ENCODE data around the gene PPARGC1A.

DNA sequence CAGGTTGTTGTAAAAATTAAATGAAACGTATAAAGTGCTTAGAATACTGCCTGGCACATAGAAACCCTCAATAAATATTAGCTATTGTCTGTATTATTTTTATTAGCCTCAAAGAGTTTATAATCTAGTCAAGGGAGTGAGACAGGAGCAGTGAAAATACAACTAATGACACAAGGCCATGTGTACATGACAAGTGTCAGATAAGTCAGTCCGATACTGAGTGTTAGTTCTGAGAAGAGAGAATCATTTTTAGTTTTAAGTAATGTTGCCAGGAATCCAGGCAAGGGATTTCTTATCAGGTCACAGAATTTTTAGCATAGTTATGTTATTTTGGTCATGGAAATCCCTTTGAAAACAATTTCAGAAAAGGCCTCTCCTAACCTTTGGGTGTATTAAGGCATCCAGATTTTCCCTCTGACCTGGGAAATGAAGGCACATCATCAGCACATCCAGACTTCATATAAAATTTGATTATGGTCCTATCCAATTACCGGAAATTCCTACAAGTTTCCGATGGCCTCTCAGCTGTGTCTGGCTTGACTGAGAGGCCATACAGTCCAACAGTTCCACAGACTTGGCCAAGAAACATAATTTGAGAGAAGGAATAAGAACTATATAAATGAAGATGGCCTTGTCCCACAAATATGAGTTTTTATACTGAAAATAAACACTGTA lies 35.7 kb downstream of the PPARGC1A start:
- TF ChIP-seq, protein P1, sequence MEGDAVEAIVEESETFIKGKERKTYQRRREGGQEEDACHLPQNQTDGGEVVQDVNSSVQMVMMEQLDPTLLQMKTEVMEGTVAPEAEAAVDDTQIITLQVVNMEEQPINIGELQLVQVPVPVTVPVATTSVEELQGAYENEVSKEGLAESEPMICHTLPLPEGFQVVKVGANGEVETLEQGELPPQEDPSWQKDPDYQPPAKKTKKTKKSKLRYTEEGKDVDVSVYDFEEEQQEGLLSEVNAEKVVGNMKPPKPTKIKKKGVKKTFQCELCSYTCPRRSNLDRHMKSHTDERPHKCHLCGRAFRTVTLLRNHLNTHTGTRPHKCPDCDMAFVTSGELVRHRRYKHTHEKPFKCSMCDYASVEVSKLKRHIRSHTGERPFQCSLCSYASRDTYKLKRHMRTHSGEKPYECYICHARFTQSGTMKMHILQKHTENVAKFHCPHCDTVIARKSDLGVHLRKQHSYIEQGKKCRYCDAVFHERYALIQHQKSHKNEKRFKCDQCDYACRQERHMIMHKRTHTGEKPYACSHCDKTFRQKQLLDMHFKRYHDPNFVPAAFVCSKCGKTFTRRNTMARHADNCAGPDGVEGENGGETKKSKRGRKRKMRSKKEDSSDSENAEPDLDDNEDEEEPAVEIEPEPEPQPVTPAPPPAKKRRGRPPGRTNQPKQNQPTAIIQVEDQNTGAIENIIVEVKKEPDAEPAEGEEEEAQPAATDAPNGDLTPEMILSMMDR (IDR thresholded peaks at IDR 0.05; ENCODE audit: insufficient read depth, low read depth, low read length) = no peak
- TF ChIP-seq EZH2 (IDR thresholded peaks at IDR 0.05; ENCODE audit: insufficient read depth, low read length) = no peak
